DND-41 (cell line): ENCODE data around the gene CES4A.

Experiments
- ATAC-seq: fragments of 200-7000 bp; cut with Tn5 transposase; 3 replicates; pipeline ENCODE4 v1.9.1; 2021; ENCODE audit warnings: low read depth; ENCODE audit not compliant: insufficient read depth
- DNase-seq: peaks from one replicate; pipeline ENCODE4 v3.0.0-alpha.2; 2020
- H2AFZ ChIP-seq: 2 replicates; pipeline ENCODE4 v1.6.0; 2012; ENCODE audit warnings: low read depth, low read length
- H3K27ac ChIP-seq: 2 replicates; pipeline ENCODE4 v1.5.1; 2012; ENCODE audit warnings: low read length, inconsistent platforms
- H3K27me3 ChIP-seq: fragments of 200-600 bp; sonication (generic); 2 replicates; pipeline ENCODE4 v1.6.0; 2012; ENCODE audit warnings: low read length, mild to moderate bottlenecking, inconsistent platforms; ENCODE audit not compliant: insufficient read depth, poor library complexity
- H3K36me3 ChIP-seq: 2 replicates; pipeline ENCODE4 v1.5.1; 2012; ENCODE audit warnings: low read length, inconsistent platforms; ENCODE audit not compliant: insufficient read depth
- H3K4me1 ChIP-seq: 2 replicates; pipeline ENCODE4 v1.5.1; 2012; ENCODE audit warnings: mild to moderate bottlenecking, low read length; ENCODE audit not compliant: insufficient read depth
- H3K4me2 ChIP-seq: 2 replicates; pipeline ENCODE4 v1.6.0; 2012; ENCODE audit warnings: mild to moderate bottlenecking, moderate library complexity, low read length, inconsistent platforms; ENCODE audit not compliant: insufficient read depth
- H3K4me3 ChIP-seq, 2 experiments: fragments of 200-600 bp in 1 of 2; shearing (Covaris generic) in 1 of 2; 2 replicates each; pipeline ENCODE4 v1.5.1; 2012 to 2016; ENCODE audit warnings: inconsistent platforms in 2 of 2, low read length in 2 of 2, mild to moderate bottlenecking in 2 of 2, low read depth in 1 of 2, moderate library complexity in 1 of 2
- H3K79me2 ChIP-seq: 2 replicates; pipeline ENCODE4 v1.6.0; 2012; ENCODE audit warnings: low read length, inconsistent platforms; ENCODE audit not compliant: insufficient read depth
- H3K9ac ChIP-seq: 2 replicates; pipeline ENCODE4 v1.6.0; 2012; ENCODE audit warnings: low read depth, mild to moderate bottlenecking, inconsistent platforms, low read length, moderate library complexity
- H3K9me3 ChIP-seq: 2 replicates; pipeline ENCODE4 v1.5.1; 2012; ENCODE audit warnings: low read length, moderate library complexity, mild to moderate bottlenecking, inconsistent platforms; ENCODE audit not compliant: insufficient read depth, severe bottlenecking
- H4K20me1 ChIP-seq: 2 replicates; pipeline ENCODE4 v1.6.0; 2012; ENCODE audit warnings: low read length; ENCODE audit not compliant: insufficient read depth
- CTCF ChIP-seq: IDR thresholded peaks from 2 replicates; pipeline ENCODE4 v1.5.1; 2012; ENCODE audit warnings: borderline replicate concordance, low read length, moderate library complexity, mild to moderate bottlenecking; ENCODE audit not compliant: poor library complexity, severe bottlenecking; ENCODE audit errors: extremely low read depth
- EZH2 ChIP-seq: IDR thresholded peaks from 3 replicates; pipeline ENCODE4 v1.6.1; 2012; ENCODE audit warnings: borderline replicate concordance, low read depth, mild to moderate bottlenecking, moderate library complexity, low read length, inconsistent platforms; ENCODE audit not compliant: severe bottlenecking

Gene CES4A

GRCh38 chr16:67022531-67023214 lies 34.3 kb downstream of the CES4A start:
- ATAC-seq: no peak
- no peak overlapping the region for H3K9ac ChIP-seq
- H3K4me1 ChIP-seq: peaks cover 3% of the 10 kb centered on the region; the same call in 1 of the 2 replicates
- DNase-seq: no peak
- no peak overlapping the region for H2AFZ ChIP-seq
- H3K79me2 ChIP-seq: no peaks in the 10 kb centered on the region
- H3K4me2 ChIP-seq: no peak overlapping the region
- H4K20me1 ChIP-seq: no peaks in the 10 kb centered on the region
- H3K27me3 ChIP-seq: no peaks in the 10 kb centered on the region
- TF ChIP-seq EZH2 (no peak), CTCF (no peak)
- H3K4me3 ChIP-seq: no peak overlapping the region
- H3K36me3 ChIP-seq: no peaks in the 10 kb centered on the region
- H3K27ac ChIP-seq: no peak overlapping the region
- no peaks in the 10 kb centered on the region for H3K9me3 ChIP-seq

- H3K9ac ChIP-seq: no peak overlapping the region
- DNase-seq (no peak), ATAC-seq (no peak)
- H3K4me2 ChIP-seq: no peak overlapping the region
- H3K4me1 ChIP-seq: peaks cover 8% of the 10 kb centered on the region; the same call in 1 of the 2 replicates
- TF ChIP-seq CTCF (no peak), EZH2 (no peak)
- no peaks in the 10 kb centered on the region for H3K36me3 ChIP-seq
- peaks cover 6% of the 10 kb centered on the region for H3K79me2 ChIP-seq
- H3K27ac ChIP-seq: no peak overlapping the region
- H2AFZ ChIP-seq: no peak overlapping the region
- no peaks in the 10 kb centered on the region for H3K9me3 ChIP-seq
- H4K20me1 ChIP-seq: no peaks in the 10 kb centered on the region
- H3K27me3 ChIP-seq: no peaks in the 10 kb centered on the region
- H3K4me3 ChIP-seq: no peak overlapping the region
These were observed 35.3 kb downstream of the CES4A start for GRCh38 chr16:67023689-67024088.

GRCh38 chr16:67024384-67025209 lies 36.2 kb downstream of the CES4A start:
- Histone ChIP-seq H3K27ac (no peak overlapping the region), H4K20me1 (no peaks in the 10 kb centered on the region), H3K9me3 (no peaks in the 10 kb centered on the region), H3K9ac (no peak overlapping the region), H3K4me2 (no peak overlapping the region), H3K4me1 (peaks cover 8% of the 10 kb centered on the region; the same call in 1 of the 2 replicates), H3K4me3 (no peak overlapping the region), H3K27me3 (no peaks in the 10 kb centered on the region), H3K79me2 (peaks cover 12% of the 10 kb centered on the region), H2AFZ (no peak overlapping the region), H3K36me3 (no peaks in the 10 kb centered on the region; the same call in 1 of the 2 replicates)
- ATAC-seq (no peak), DNase-seq (peak; percentile 1)
- TF ChIP-seq CTCF: no peak
- no peak for TF ChIP-seq EZH2
